Natural killer cell (primary cell): ENCODE results near the gene CMSS1. TPM values are rescaled to one million over a fixed set of nuclear protein-coding genes. Genes with fewer than 3 reads are reported as not detected.

Source experiments
- ATAC-seq, 3 donors: fragments of 150-1000 bp in 2 of 3; fragments of 200-7000 bp in 1 of 3; cut with Tn5 transposase; 1 replicate in 1 of 3; 2 replicates in 2 of 3; pipeline ENCODE4 v1.10.0; 2021; ENCODE audit warnings: mild to moderate bottlenecking in 2 of 3, moderate library complexity in 2 of 3
- DNase-seq, 2 donors: peaks; one replicate each; pipeline versions ENCODE4 v3.0.0 to v3.0.0-alpha.2; 2013 to 2021; ENCODE audit warnings: mixed read lengths in 1 of 2
- H3K27ac ChIP-seq: one replicate; pipeline ENCODE4 v1.5.1; 2013; ENCODE audit warnings: mild to moderate bottlenecking, low read length
- H3K27me3 ChIP-seq: one replicate; pipeline ENCODE4 v1.6.1; 2013; ENCODE audit warnings: low read length; ENCODE audit not compliant: control insufficient read depth, insufficient read depth
- H3K36me3 ChIP-seq: one replicate; pipeline ENCODE4 v1.6.1; 2013; ENCODE audit warnings: low read length; ENCODE audit not compliant: control insufficient read depth, insufficient read depth
- H3K4me1 ChIP-seq: one replicate; pipeline ENCODE4 v1.6.1; 2013; ENCODE audit warnings: low read length; ENCODE audit not compliant: control insufficient read depth, insufficient read depth
- H3K4me3 ChIP-seq: one replicate; pipeline ENCODE4 v1.5.1; 2013; ENCODE audit warnings: low read length
- H3K9me3 ChIP-seq: one replicate; pipeline ENCODE4 v1.6.1; 2013; ENCODE audit warnings: low read length; ENCODE audit not compliant: control insufficient read depth, insufficient read depth
- H3K27ac Mint-ChIP-seq, 2 donors: one replicate each; pipeline ENCODE4 v1.8.0; 2022; ENCODE audit warnings: mild to moderate bottlenecking in 2 of 2, mixed read lengths in 2 of 2, moderate library complexity in 1 of 2
- H3K27me3 Mint-ChIP-seq, 2 donors: one replicate each; pipeline ENCODE4 v1.8.0; 2022; ENCODE audit warnings: low read depth in 2 of 2, mixed read lengths in 2 of 2
- H3K36me3 Mint-ChIP-seq: one replicate; pipeline ENCODE4 v1.8.0; 2022; ENCODE audit warnings: mixed read lengths
- H3K4me1 Mint-ChIP-seq, 2 donors: one replicate each; pipeline ENCODE4 v1.8.0; 2022; ENCODE audit warnings: mixed read lengths in 2 of 2
- H3K4me3 Mint-ChIP-seq: one replicate; pipeline ENCODE4 v1.8.0; 2022; ENCODE audit warnings: mild to moderate bottlenecking, moderate library complexity, mixed read lengths
- H3K9me3 Mint-ChIP-seq, 2 donors: one replicate each; pipeline ENCODE4 v1.8.0; 2022; ENCODE audit warnings: mixed read lengths in 2 of 2
- CTCF ChIP-seq: fragments of 200-600 bp; IDR thresholded peaks from one replicate; pipeline ENCODE4 v1.8.0; 2022; ENCODE audit warnings: antibody characterized with exemption
- WGBS: methylation state at CpG from one replicate; pipeline ENCODE4 v1.1.7; 2013; ENCODE audit warnings: missing lambda C conversion rate; ENCODE audit not compliant: insufficient coverage; 5-methylcytosine and 5-hydroxymethylcytosine counted together
- intact Hi-C: fragments of 100-400 bp; cut with micrococcal nuclease; formaldehyde crosslinking; loops from one replicate; pipeline ENCODE4 v1.14.2; 2022
- total RNA-seq, 4 donors: library from RNA; stranded (reverse); fragments of 120-200 nt in 1 of 4; gene quantifications; one replicate each; pipeline versions ENCODE4 v1.2.3 to v1.2.4, GENCODE V29; 2013 to 2022

The CMSS1 gene
- total RNA-seq, 3 donors from 2014 or later (not counting 1 experiment from before 2014, with no cell fraction given): 7.8 to 12.7 (median 9.2) TPM

DNA sequence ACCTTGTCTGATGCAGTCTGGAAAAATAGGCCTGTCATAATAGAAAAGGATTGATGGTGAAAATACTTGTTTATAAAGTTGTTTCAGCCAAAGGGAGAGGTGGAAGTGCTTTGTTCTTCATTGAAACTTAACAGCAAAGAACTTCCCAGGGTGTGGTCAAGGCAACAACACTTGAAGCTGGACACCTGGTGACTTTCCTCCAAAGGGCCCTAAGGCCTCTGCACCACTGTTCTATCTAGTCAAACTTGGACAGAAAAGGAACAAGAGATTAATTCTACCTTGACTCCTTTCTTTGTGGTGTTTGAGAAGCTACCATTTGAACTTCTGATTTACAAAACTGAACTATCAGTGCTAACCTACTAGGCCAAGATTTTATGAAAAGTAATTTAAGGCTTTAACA lies 102.0 kb downstream of the CMSS1 start:
- Mint-ChIP-seq H3K27ac (no peak overlapping the region), H3K27me3 (no peaks in the 10 kb centered on the region), H3K9me3 (no peaks in the 10 kb centered on the region), H3K4me3 (no peak overlapping the region), H3K36me3 (no peaks in the 10 kb centered on the region), H3K4me1 (peaks cover 7% of the 10 kb centered on the region in 2 donors)
- intact Hi-C loops: no loop called here
- TF ChIP-seq CTCF: no peak
- DNase-seq: no peak
- H3K4me1 ChIP-seq: no peaks in the 10 kb centered on the region
- ATAC-seq: no peak
- no peaks in the 10 kb centered on the region for H3K9me3 ChIP-seq
- no peak overlapping the region for H3K27ac ChIP-seq
- H3K27me3 ChIP-seq: no peaks in the 10 kb centered on the region
- H3K4me3 ChIP-seq: no peak overlapping the region
- peaks cover 2% of the 10 kb centered on the region for H3K36me3 ChIP-seq

DNA sequence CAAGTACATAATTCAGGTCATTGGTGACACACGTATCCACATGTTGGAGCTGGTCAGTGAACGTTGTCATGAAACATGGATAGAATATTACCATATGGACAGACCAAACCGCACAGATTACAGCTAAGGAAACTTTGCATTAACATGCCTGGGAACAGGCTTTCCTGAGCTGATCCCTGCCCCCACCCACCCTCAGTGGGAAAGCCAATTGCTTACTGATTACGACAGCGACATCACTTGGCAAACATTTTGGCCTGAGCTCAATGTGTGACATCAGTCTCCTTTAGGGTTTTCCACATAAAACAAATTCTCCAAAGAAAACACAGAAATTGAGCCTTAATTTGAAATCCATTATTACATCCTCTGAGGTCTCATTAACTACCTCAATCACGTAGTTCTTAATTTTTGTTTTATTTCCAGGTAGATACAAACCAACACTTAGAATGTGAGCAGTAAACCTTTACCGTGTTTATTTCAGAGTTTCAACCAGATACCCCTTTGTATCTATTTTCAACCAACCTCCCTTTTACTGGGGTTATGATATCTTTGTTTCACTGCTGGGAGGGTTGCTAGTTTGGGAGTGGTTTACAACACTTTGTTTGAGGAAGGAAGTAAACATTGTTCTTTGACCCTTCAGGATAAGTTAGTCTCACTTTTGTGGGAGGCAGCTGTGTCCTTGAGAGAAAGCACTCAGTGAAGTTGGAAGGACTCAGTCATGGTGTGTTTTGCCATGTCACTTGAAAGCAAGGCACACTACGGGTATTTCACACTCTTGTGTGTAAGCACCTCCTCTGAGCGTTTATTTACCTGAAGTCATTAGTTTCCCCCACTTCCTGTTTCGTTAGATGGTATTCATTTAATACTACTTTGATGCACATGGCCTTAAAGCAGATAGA lies 103.1 kb downstream of the CMSS1 start:
- Histone ChIP-seq H3K9me3 (no peaks in the 10 kb centered on the region), H3K27ac (no peak overlapping the region), H3K4me1 (no peaks in the 10 kb centered on the region), H3K27me3 (no peaks in the 10 kb centered on the region), H3K36me3 (peaks cover 2% of the 10 kb centered on the region), H3K4me3 (no peak overlapping the region)
- Mint-ChIP-seq H3K4me1 (peaks cover 7% of the 10 kb centered on the region in 2 donors), H3K4me3 (no peak overlapping the region), H3K27ac (no peak overlapping the region), H3K27me3 (no peaks in the 10 kb centered on the region), H3K36me3 (no peaks in the 10 kb centered on the region), H3K9me3 (no peaks in the 10 kb centered on the region)
- intact Hi-C loops: no loop called here
- TF ChIP-seq CTCF: no peak
- no peak for DNase-seq
- ATAC-seq: no peak
- WGBS: 82% methylated on average over 8 of the region's 10 CpGs

- intact Hi-C loops: no loop called here
- Histone ChIP-seq H3K9me3 (no peaks in the 10 kb centered on the region), H3K36me3 (peaks cover 2% of the 10 kb centered on the region), H3K27me3 (no peaks in the 10 kb centered on the region), H3K27ac (no peak overlapping the region), H3K4me1 (no peaks in the 10 kb centered on the region), H3K4me3 (no peak overlapping the region)
- no peak for DNase-seq
- no peaks in the 10 kb centered on the region for H3K36me3 Mint-ChIP-seq
- H3K27me3 Mint-ChIP-seq: no peaks in the 10 kb centered on the region
- 100% methylated on average over 1 of the region's 1 CpG for WGBS
- no peak overlapping the region for H3K4me3 Mint-ChIP-seq
- no peak for ATAC-seq
- H3K9me3 Mint-ChIP-seq: no peaks in the 10 kb centered on the region
- H3K4me1 Mint-ChIP-seq: peaks cover 7% of the 10 kb centered on the region in 2 donors
- no peak overlapping the region for H3K27ac Mint-ChIP-seq
- no peak for TF ChIP-seq CTCF
These were observed 103.7 kb downstream of the CMSS1 start for GRCh38 chr3:99921377-99921695.

DNA sequence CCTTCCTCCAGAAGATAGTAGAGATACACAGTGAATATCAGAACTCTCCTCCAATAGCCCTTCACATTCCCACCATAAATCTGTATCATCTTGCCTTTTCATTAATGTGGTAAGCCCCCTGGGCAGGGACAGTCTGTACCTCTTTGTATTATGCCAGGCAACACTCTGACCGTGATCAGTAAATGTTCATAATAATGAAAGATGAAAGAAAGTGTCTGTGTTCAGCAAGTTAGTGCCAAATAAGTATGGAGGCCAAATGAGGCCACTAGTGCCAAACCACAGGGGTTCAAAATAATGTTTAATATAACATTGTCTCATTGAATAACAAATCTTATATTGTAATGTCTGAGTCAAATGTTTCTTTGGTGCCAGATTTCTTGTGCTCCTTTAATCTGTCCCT lies 104.3 kb downstream of the CMSS1 start:
- ATAC-seq (no peak), DNase-seq (no peak)
- no peaks in the 10 kb centered on the region for H3K36me3 Mint-ChIP-seq
- H3K36me3 ChIP-seq: peaks cover 2% of the 10 kb centered on the region
- H3K27me3 Mint-ChIP-seq: no peaks in the 10 kb centered on the region
- H3K4me1 Mint-ChIP-seq: peaks cover 7% of the 10 kb centered on the region in 2 donors
- no peaks in the 10 kb centered on the region for H3K9me3 Mint-ChIP-seq
- no peak overlapping the region for H3K4me3 ChIP-seq
- H3K4me1 ChIP-seq: no peaks in the 10 kb centered on the region
- no peak overlapping the region for H3K27ac ChIP-seq
- no peak overlapping the region for H3K27ac Mint-ChIP-seq
- intact Hi-C loops: no loop called here
- TF ChIP-seq CTCF: no peak
- no peaks in the 10 kb centered on the region for H3K27me3 ChIP-seq
- 93% methylated on average over 1 of the region's 1 CpG for WGBS
- no peaks in the 10 kb centered on the region for H3K9me3 ChIP-seq
- H3K4me3 Mint-ChIP-seq: no peak overlapping the region
